Choroid plexus epithelial cell (primary cell): ENCODE data around the gene NT5C1B.

Experiments
- DNase-seq: peaks from one replicate; pipeline ENCODE4 v3.0.0-alpha.2; 2010; ENCODE audit warnings: low read depth
- H3K4me3 ChIP-seq: 2 replicates; pipeline ENCODE4 v1.5.1; 2011; ENCODE audit warnings: low read depth, mild to moderate bottlenecking, control low read depth, low read length, moderate library complexity
- CTCF ChIP-seq: conservative IDR thresholded peaks from 2 replicates; pipeline ENCODE4 v1.5.1; 2011; ENCODE audit warnings: low read depth, mild to moderate bottlenecking, control low read depth, inconsistent platforms, low read length, moderate library complexity

NT5C1B gene

GRCh38 chr2:18520451-18521425, 68.6 kb downstream of the NT5C1B start:
- peak; percentile 90 for DNase-seq

GRCh38 chr2:18519914-18520450, 69.4 kb downstream of the NT5C1B start:
- TF ChIP-seq CTCF = no peak
- DNase-seq = no peak
- H3K4me3 ChIP-seq = no peak overlapping the region

More at GRCh38 chr2:18520451-18521425, 68.6 kb downstream of the NT5C1B start:
- no peak overlapping the region for H3K4me3 ChIP-seq
- TF ChIP-seq CTCF = peak; percentile 95

GRCh38 chr2:18518116-18519111, 71.0 kb downstream of the NT5C1B start:
- no peak overlapping the region for H3K4me3 ChIP-seq
- no peak for TF ChIP-seq CTCF
- peak; percentile 75 for DNase-seq

GRCh38 chr2:18517386-18517785, 72.0 kb downstream of the NT5C1B start:
- no peak for DNase-seq
- TF ChIP-seq CTCF = no peak

GRCh38 chr2:18516112-18516511, 73.3 kb downstream of the NT5C1B start:
- DNase-seq = peak; percentile 91
- no peak for TF ChIP-seq CTCF
- no peak overlapping the region for H3K4me3 ChIP-seq

More at GRCh38 chr2:18517386-18517785, 72.0 kb downstream of the NT5C1B start:
- H3K4me3 ChIP-seq = no peak overlapping the region

GRCh38 chr2:18514526-18515461, 74.6 kb downstream of the NT5C1B start:
- no peak for TF ChIP-seq CTCF
- DNase-seq = peak; percentile 49
- no peak overlapping the region for H3K4me3 ChIP-seq
